Epidermal melanocyte (primary cell): ENCODE data around the gene ACSL1.
"Not testable (repeated sequence)": the region's sequence is repeated elsewhere in the genome, so short reads cannot be mapped to it uniquely, and the experiment has no call there.

Experiments
- DNase-seq: peaks from one replicate; pipeline ENCODE4 v3.0.0; 2011; ENCODE audit warnings: low spot score; ENCODE audit not compliant: insufficient read length

ACSL1 gene

DNA sequence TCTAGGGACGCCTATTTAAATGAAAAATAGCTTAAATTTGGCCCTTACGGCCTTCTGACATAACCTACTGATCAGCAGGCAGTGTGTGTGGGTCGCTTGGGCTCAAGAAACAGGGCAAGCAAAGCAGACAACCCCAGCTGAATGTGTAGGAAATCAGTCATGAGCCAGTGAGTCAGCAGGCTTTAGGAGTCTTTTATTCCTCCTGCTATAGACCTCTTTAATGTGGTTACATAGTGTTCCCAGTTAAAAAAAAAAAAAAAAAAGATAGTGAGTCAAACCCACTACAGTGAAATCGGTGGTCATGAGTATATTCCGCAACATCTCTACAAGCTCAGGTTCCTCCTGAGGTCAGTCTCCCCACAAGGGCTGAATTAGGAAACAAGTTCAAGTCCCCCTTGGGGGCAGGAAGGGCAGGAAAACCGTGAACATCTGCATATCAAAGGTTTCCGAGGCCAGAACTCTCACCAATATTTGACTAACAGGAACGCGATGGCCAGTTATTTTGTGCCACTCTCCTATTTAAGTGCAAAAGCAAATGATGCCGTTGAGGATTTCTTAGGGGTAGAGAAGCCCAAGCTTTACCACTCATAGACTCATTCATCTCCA lies 32.7 kb downstream of the ACSL1 start:
- DNase-seq, result peak; percentile 63

DNA sequence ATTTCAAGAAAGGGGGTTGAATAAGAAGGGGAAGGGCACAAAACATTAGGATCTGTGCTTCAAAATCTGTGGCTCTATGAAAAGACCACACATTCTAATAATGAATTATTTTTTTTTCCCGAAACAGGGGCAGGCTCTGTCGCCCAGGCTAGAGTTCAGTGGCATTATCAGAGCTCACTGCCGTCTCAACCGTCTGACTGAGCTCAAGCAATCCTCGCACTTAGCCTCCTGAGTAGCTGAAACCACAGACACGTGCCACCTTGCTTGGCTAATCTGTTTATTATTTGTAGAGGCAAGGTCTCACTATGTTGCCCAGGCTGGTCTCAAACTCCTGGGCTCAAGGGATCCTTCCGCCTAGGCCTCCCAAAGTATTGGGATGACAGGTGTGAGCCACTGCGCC lies 33.4 kb downstream of the ACSL1 start:
- no peak for DNase-seq

DNA sequence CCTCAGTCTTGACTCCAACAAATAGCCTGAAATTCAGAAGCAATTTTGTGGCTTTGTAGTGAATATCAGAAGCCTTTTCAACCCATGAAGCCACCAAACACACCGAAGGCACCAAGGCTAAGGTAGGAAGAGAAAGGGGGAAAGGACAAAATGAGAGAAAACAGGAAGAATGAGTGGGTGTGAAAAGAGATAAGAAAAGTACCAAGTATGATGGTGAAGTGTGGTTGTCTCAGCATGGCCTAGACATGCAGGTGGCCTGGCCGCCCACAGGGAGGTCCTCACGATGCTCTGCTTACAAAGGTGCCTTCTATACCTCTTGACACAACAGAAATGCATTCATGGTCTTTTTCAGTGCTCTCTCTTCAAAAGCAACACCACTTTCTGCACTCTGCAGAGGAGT lies 34.9 kb downstream of the ACSL1 start:
- DNase-seq, result no peak

DNA sequence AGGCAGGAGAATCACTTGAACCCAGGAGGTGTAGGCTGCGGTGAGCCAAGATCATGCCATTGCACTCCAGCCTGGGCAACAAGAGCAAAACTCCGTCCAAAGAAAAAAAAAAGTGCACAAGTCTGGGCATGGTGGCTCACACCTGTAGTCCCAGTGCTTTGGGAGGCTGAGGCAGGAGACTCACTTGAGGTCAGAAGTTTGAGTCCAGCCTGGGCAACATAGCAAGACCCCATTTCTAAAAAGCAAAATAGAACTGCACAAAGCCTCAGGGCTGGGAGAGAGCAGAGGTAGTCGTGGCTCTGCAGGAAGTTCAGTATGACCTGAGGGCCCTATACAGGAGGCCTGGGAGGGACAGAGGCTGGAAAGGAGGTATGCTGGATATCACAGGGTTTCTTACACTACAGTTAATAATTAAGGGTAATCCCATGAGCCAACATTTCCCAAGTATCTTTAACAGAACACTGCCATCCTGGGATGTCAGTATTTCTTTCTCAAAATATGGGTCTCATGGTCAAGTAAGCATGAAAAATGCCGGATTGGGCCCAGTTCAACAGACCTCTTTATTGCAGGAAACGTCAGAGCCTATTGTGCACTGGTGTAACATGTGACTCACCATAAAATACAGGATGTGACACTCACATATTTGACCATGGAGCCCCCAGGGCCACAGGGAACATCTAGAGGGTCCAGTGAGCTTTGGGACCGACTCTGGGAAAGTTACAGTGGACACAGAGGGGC lies 37.8 kb downstream of the ACSL1 start:
- no peak for DNase-seq

- DNase-seq, result no peak
These were observed 40.0 kb downstream of the ACSL1 start for GRCh38 chr4:184785813-184786212.

GRCh38 chr4:184784628-184785257 lies 41.0 kb downstream of the ACSL1 start:
- no peak for DNase-seq

- no peak for DNase-seq
These were observed 42.9 kb downstream of the ACSL1 start for GRCh38 chr4:184782731-184783373.

DNA sequence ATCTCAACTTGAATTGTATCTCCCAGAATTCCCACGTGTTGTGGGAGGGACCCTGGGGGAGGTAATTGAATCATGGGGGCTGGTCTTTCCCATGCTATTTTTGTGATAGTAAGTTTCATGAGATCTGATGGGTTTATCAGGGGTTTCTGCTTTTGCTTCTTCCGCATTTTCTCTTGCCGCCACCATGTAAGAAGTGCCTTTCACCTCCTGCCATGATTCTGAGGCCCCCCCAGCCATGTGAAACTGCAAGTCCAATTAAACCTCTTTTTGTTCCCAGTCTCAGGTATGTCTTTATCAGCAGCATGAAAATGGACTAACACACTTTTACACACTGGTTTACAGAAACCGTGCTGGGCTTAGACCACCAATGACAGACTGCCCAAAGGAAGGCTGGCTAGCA lies 46.6 kb downstream of the ACSL1 start:
- DNase-seq, result not testable (repeated sequence)

DNA sequence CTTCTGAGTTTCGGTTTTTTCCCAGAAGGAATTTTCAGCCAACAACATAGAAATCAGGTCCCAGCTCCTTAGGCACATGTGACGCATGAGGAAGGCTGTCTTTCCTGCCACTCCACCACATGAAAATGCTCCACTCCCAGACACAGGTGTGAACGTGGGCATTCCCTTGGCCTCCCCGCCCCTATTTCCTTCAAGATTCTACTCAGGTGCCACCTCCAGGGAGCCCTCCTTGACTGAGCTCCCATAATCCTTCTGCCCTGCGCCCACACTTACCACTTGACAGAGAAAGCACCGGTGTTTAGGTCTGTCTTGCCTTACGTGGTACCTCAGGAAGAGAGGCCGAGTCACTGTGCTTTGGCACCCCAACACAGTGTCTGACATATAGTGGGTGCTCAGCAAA lies 47.4 kb downstream of the ACSL1 start:
- DNase-seq, result no peak

DNA sequence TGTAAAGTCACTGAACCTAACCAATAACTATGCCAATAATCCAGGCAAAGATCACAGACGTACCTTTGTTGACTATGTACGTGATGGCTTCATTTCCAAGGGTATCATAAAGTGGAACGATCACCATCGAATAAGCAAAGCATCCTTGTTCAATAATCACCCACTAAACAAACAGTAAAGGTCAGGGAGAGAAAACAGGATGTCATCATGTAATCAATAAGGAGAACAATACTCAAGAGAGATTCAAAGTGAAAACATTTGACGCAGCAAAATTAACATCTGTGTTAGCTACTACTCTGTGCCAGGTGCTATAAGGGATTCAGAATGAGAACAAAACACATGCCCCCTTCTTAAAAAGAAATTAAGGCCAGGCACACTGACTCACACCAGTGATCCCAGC lies 48.9 kb downstream of the ACSL1 start:
- no peak for DNase-seq

GRCh38 chr4:184775854-184776555 lies 49.8 kb downstream of the ACSL1 start:
- no peak for DNase-seq

- DNase-seq, result no peak
These were observed 51.6 kb downstream of the ACSL1 start for GRCh38 chr4:184774152-184774551.

- no peak for DNase-seq
These were observed 54.4 kb downstream of the ACSL1 start for GRCh38 chr4:184771416-184771815.

GRCh38 chr4:184769141-184769765 lies 56.5 kb downstream of the ACSL1 start:
- DNase-seq, result no peak

GRCh38 chr4:184768296-184768695 lies 57.5 kb downstream of the ACSL1 start:
- no peak for DNase-seq

DNA sequence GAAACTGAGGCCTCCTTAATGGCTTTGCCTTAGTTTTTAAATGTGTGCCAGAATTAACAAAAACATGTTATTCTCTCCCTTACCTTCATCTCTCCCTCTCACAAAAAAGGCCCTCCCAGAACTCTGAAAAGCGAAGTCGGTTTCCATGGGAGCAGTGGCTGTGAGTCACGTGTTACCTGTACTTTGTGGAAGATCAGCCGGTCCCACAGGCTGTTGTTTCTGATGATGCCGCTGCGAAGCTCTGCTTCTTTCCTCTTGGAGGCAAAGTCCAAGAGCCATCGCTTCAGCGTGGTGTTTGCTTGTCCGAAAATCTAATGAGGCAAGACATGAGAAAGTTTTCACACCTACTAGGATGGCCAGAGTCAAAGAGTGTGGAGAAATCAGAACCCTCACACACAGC lies 59.3 kb downstream of the ACSL1 start:
- DNase-seq, result no peak

DNA sequence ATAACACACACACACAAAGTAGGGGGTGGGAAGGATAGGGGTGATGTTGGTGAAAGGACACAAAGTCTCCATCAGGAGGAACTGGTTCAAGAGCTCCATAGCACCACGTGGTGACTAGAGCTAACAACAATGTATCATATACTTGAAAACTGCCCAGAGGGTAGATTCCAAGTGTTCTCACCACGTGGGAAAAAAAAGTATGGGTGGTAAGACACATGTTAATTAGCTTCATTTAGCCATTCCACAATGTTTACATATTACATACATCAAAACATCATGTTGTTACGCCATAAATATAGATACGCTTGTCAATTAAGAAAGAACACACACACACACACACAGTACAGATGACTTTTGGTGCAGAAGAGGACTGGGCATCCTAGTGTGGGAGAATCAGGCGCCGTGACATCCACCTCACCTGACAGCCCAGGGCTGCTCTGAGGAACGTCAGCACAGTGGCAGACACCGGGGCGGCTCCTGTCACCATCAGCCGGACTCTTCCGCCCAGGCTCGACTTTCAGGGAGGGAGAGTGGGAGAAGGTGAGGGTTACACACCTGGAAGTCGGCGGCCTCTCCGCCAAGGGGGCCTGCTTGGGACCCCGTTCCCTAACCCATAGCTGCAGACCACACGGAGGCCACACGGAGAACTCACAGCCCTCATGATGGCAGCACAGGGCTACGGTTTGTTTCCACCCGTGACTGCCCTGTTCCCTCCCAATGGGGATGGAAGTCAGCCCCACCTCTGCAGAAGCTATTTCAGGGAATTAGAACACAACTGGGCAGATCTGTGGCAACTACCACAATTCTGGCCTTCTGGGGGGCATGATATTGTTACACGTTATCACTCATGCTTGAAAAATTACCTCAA lies 60.1 kb downstream of the ACSL1 start:
- DNase-seq, result no peak

GRCh38 chr4:184764601-184765000 lies 61.2 kb downstream of the ACSL1 start:
- no peak for DNase-seq

DNA sequence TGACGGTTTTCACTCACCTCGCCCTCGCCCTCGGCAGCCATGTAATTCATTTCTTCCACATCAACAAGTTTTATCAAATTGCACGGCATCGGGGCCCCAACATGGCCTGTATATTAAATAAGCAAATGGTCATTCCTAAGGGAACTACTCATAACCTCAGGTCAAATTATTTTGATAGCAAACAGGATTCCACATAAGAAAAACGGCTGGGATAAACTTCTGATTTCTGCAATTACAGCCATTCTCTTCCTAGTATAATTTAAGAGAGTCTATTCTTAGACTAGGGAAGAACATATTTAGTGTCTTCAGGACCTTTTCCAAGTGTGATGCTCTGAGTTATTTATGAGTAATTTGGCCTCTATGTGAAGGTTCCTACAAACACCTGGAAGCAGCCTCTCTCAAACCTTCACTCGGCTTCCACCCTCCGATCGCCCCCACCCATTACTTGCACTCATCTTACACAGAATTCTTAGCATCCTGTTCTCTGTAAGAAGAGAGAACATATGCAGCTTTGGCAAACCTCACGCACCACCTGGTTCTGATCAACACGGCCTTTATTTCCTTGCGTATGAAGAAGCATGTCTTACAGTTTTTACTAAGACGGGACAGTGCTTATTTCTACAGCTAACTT lies 62.5 kb downstream of the ACSL1 start:
- DNase-seq, result no peak

DNA sequence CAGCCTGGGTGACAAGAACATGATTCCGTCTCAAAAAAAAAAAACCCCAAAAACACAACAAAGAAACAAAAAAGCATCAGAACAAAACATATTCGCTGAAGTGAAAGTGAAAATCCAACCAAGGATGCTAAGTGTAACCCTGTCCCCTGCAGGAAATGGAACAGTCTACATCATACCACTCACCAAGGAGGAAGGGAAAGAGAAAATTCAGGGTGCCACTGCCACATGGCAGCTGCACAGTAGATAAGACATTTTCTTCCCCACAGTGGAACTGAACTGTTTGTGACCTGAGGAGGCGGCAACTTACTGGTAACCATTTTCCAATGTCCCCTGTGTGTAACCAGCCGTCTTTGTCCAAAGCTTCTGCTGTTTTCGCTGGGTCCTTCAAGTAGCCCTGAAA lies 63.7 kb downstream of the ACSL1 start:
- DNase-seq, result no peak
